Transverse colon (tissue), 4 donors: ENCODE measurements around the gene BBX.

Experiments
- CTCF ChIP-seq, 5 experiments: fragments of 200-600 bp in 3 of 5; fragments of 450-650 bp in 2 of 5; sonication (generic) in 3 of 5; IDR thresholded peaks; 1 replicate in 2 of 5; 2 replicates in 3 of 5; pipeline ENCODE4 v1.5.1; 2016 to 2017; ENCODE audit warnings: antibody characterized with exemption in 5 of 5, inconsistent platforms in 3 of 5, mild to moderate bottlenecking in 2 of 5, moderate library complexity in 1 of 5
- POLR2AphosphoS5 ChIP-seq, 3 donors: sonication (generic); formaldehyde crosslinking; IDR thresholded peaks; one replicate each; pipeline ENCODE4 v1.6.1; 2016; ENCODE audit warnings: antibody characterized with exemption in 3 of 3

- TF ChIP-seq CTCF (IDR thresholded peaks at IDR 0.05) = no peak
- TF ChIP-seq POLR2AphosphoS5 (IDR thresholded peaks at IDR 0.05) = no peak
These were observed 77.0 kb downstream of the BBX start for GRCh38 chr3:107599772-107600145.
